MM.1S (cell line): ENCODE results near the gene CENPM.

Source experiments
- DNase-seq: peaks from one replicate; pipeline ENCODE4 v3.0.0-alpha.2; 2015
- H2AFZ ChIP-seq: fragments of 300-600 bp; sonication (generic); 2 replicates; pipeline ENCODE4 v1.6.0; 2016; ENCODE audit warnings: antibody characterized with exemption, low read length
- H3F3A ChIP-seq: fragments of 300-600 bp; sonication (generic); 2 replicates; pipeline ENCODE4 v1.6.1; 2016; ENCODE audit warnings: mild to moderate bottlenecking, antibody characterized with exemption, low read length, moderate library complexity, mixed read lengths; ENCODE audit not compliant: insufficient read depth
- H3K27ac ChIP-seq: fragments of 300-600 bp; sonication (generic); 2 replicates; pipeline ENCODE4 v1.5.1; 2016; ENCODE audit warnings: mild to moderate bottlenecking, low read length
- H3K27me3 ChIP-seq: fragments of 300-600 bp; sonication (generic); replicated peaks from 2 replicates; pipeline ENCODE4 v1.6.0; 2016; ENCODE audit warnings: low read length; ENCODE audit not compliant: insufficient read depth
- H3K36me3 ChIP-seq: fragments of 300-600 bp; sonication (generic); replicated peaks from 2 replicates; pipeline ENCODE4 v1.6.1; 2016; ENCODE audit warnings: mild to moderate bottlenecking, low read length, mixed read lengths; ENCODE audit not compliant: insufficient read depth
- H3K4me1 ChIP-seq: fragments of 300-600 bp; sonication (generic); 2 replicates; pipeline ENCODE4 v1.6.1; 2016; ENCODE audit warnings: low read length, mixed read lengths
- H3K4me2 ChIP-seq: fragments of 300-600 bp; sonication (generic); 2 replicates; pipeline ENCODE4 v1.6.0; 2016; ENCODE audit warnings: low read depth, low read length
- H3K4me3 ChIP-seq: fragments of 300-600 bp; sonication (generic); 2 replicates; pipeline ENCODE4 v1.5.1; 2016; ENCODE audit warnings: low read length, mixed read lengths
- H3K79me2 ChIP-seq: fragments of 300-600 bp; sonication (generic); 2 replicates; pipeline ENCODE4 v1.6.1; 2016; ENCODE audit warnings: mixed run types, low read length, mixed read lengths
- H3K9ac ChIP-seq: fragments of 300-600 bp; sonication (generic); 2 replicates; pipeline ENCODE4 v1.6.1; 2016; ENCODE audit warnings: low read length, mixed read lengths
- H3K9me2 ChIP-seq: fragments of 300-600 bp; sonication (generic); replicated peaks from 2 replicates; pipeline ENCODE4 v1.6.1; 2016; ENCODE audit warnings: mild to moderate bottlenecking, low read length, mixed read lengths; ENCODE audit not compliant: insufficient read depth
- H3K9me3 ChIP-seq: fragments of 300-600 bp; sonication (generic); replicated peaks from 2 replicates; pipeline ENCODE4 v1.6.1; 2016; ENCODE audit warnings: mild to moderate bottlenecking, low read length, mixed read lengths; ENCODE audit not compliant: insufficient read depth
- H4K20me1 ChIP-seq: fragments of 300-600 bp; sonication (generic); 2 replicates; pipeline ENCODE4 v1.6.1; 2016; ENCODE audit warnings: mild to moderate bottlenecking, low read length, moderate library complexity, mixed read lengths; ENCODE audit not compliant: insufficient read depth
- EZH2 ChIP-seq: fragments of 300-600 bp; sonication (generic); optimal IDR thresholded peaks from 2 replicates; pipeline ENCODE3; 2017; ENCODE audit warnings: low read depth, mild to moderate bottlenecking, antibody characterized with exemption, low read length, mixed read lengths
- EZH2phosphoT487 ChIP-seq: fragments of 300-600 bp; sonication (generic); IDR thresholded peaks from 2 replicates; pipeline ENCODE4 v1.6.1; 2018; ENCODE audit warnings: antibody characterized with exemption, low read length
- TF ChIP-seq, protein P1 (sequence below): fragments of 300-600 bp; sonication (generic); IDR thresholded peaks from 2 replicates; pipeline ENCODE4 v1.5.1; 2016; ENCODE audit warnings: antibody characterized with exemption, low read length, mixed read lengths

Gene CENPM

DNA sequence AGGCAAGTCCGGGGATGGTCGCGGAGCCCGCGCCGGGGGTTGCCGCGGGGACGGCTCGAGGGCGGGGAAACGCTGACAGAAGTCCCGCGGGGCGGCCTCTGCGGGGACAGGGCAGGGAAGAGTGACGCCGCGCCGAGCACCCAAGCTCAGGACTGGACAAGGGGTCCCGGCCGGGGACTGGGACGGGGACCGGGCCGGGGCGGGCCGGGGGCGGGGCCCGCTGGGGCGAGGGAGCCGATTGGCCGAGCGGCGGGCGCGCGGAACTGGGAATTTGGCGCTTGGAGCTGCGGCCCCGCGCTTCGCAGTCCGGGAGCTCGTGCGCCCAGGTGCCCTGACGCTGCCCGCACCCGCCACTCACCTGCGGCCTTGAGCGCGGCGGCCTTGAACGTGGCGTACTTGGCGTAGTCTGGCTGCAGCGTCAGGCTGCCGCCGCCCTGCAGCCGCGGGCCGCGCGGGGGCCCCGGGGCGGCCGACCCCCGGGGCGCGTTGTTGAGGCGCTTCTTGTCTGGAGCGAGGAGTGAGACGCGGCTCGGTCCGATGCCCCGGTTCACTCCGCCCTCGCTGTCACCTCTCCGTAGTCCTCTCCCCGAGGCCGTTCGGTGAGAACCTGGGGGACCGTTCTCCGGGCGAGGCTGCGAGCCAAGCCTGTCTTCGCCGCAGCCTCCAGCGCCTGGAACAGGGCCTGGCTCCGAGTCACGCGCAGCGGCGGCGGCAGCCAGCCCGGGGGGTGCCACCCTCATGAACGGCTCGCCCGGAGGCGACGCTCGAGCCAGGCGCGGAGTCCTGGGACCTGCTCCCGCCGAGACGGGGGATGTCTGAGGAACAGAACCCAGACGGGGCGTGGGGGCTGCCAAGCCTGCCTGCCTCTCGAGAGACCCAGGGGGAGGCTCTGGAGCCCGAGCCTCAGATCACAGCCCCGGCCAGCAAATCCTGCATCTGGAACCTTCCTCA is 36.6 kb downstream of the CENPM start:
- Histone ChIP-seq H3K4me2 (peak overlapping the region; percentile 45), H2AFZ (no peak overlapping the region), H3F3A (peaks cover 15% of the 10 kb centered on the region), H3K4me1 (peaks cover 21% of the 10 kb centered on the region), H3K79me2 (no peaks in the 10 kb centered on the region), H3K9me2 (no peaks in the 10 kb centered on the region), H3K9ac (no peak overlapping the region), H3K9me3 (no peaks in the 10 kb centered on the region), H3K4me3 (no peak overlapping the region), H3K27ac (no peak overlapping the region), H3K27me3 (peaks cover 39% of the 10 kb centered on the region), H3K36me3 (no peaks in the 10 kb centered on the region), H4K20me1 (no peaks in the 10 kb centered on the region)
- no peak for DNase-seq
- TF ChIP-seq EZH2phosphoT487: no peak
- peak; percentile 63 for TF ChIP-seq EZH2

DNA sequence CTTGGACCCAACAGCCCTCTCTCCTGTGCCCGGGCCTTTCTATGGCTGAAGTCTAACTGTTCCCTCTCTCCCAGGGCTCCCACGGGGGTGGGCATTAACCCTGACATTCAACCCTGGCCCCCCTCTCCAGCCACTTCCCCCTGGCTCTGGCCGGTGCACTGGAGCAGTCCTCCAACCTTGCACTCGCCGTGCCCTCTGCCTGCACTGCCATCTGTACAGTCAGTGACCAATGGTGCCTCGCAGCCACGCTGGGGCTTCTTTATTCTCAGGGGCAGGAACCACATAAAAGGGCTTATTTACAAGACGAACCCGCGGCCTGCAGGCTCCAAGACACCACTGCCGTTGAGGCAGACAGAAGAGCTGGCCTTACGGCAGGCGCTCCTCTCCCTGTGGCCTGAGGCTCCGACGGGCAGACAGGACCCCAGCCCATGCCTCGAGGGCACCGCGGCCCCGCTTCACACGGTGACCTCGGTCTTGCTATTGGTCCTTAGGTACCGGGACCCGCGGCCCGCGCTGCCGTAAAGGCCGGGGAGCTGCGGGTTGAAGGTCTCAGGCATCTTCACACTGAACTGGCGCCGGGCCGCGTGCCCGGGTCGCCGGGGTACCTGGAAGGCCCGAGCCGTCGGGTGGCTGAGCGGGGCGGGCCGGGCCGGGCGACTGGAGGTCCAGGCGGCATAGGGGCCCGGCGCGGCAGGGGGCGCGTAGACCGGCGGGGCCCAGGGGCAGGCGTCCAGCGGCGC is 37.5 kb downstream of the CENPM start:
- TF ChIP-seq, protein P1, sequence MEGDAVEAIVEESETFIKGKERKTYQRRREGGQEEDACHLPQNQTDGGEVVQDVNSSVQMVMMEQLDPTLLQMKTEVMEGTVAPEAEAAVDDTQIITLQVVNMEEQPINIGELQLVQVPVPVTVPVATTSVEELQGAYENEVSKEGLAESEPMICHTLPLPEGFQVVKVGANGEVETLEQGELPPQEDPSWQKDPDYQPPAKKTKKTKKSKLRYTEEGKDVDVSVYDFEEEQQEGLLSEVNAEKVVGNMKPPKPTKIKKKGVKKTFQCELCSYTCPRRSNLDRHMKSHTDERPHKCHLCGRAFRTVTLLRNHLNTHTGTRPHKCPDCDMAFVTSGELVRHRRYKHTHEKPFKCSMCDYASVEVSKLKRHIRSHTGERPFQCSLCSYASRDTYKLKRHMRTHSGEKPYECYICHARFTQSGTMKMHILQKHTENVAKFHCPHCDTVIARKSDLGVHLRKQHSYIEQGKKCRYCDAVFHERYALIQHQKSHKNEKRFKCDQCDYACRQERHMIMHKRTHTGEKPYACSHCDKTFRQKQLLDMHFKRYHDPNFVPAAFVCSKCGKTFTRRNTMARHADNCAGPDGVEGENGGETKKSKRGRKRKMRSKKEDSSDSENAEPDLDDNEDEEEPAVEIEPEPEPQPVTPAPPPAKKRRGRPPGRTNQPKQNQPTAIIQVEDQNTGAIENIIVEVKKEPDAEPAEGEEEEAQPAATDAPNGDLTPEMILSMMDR: no peak
- Histone ChIP-seq H3F3A (peaks cover 15% of the 10 kb centered on the region), H3K9me3 (no peaks in the 10 kb centered on the region), H2AFZ (no peak overlapping the region), H3K79me2 (no peaks in the 10 kb centered on the region), H3K4me1 (peaks cover 21% of the 10 kb centered on the region), H3K4me3 (no peak overlapping the region), H3K27me3 (peaks cover 36% of the 10 kb centered on the region), H3K36me3 (no peaks in the 10 kb centered on the region; the same call in 1 of the 2 replicates), H3K4me2 (no peak overlapping the region), H3K9me2 (no peaks in the 10 kb centered on the region), H4K20me1 (no peaks in the 10 kb centered on the region), H3K27ac (no peak overlapping the region), H3K9ac (no peak overlapping the region)
- DNase-seq: no peak

DNA sequence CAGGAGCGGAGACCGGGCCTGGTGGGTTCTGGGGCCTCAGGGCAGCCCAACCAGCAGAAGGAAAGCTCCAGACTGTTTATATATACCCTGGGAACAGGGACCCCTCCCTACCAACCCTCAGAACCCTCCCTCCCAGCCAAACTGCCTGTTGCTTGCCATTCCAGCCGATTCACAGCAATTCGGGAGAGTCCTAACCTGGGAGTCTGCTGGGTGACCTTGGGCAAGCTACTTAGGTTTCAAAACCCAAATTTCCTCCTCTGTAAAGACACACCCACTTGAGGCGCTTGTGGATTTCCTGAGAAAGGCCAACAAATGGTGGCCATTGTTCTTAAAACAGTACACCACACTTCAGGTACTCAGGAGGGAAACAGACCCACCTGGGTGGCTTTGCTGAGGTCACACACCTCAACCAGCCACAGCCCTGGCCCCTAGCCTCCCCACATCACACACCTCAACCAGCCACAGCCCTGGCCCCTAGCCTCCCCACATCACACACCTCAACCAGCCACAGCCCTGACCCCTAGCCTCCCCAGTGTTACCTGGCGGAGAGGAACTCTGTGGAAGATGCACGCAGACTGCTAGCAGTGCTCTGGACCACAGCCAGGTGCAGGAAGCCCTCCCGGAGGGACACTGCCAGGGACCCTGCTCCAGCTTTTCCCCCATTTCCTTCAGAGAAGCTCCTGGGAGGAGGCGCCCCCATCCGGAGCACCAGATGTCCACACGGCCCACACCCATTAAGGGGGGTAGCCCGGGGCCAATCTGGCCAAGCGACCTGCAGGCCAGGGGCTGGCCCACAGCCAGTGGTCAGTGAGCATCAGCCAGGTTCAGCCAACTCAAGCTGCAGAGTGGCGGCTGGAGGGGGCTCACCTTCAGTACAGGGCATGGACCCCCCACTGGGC is 38.3 kb downstream of the CENPM start:
- Histone ChIP-seq H3K4me1 (peaks cover 21% of the 10 kb centered on the region), H3K27me3 (peaks cover 36% of the 10 kb centered on the region), H3K4me3 (no peak overlapping the region), H3K27ac (peak overlapping the region; percentile 16; the same call in 1 of the 2 replicates), H3K4me2 (peak overlapping the region; percentile 8; the same call in 1 of the 2 replicates), H3K36me3 (no peaks in the 10 kb centered on the region; the same call in 1 of the 2 replicates), H3K9me2 (no peaks in the 10 kb centered on the region), H3K9me3 (no peaks in the 10 kb centered on the region), H3F3A (peaks cover 15% of the 10 kb centered on the region), H4K20me1 (no peaks in the 10 kb centered on the region), H2AFZ (no peak overlapping the region), H3K9ac (no peak overlapping the region), H3K79me2 (no peaks in the 10 kb centered on the region)
- DNase-seq: peak; percentile 42
- no peak for TF ChIP-seq EZH2
- no peak for TF ChIP-seq EZH2phosphoT487
- TF ChIP-seq, protein P1: no peak
